A549 (cell line): ENCODE measurements around the gene TRIM41. TPM values are rescaled to one million over a fixed set of nuclear protein-coding genes. Genes with fewer than 3 reads are reported as not detected.

ENCODE experiments used
- ATAC-seq, 2 experiments: fragments of 200-7000 bp in 1 of 2; fragments of >200 bp in 1 of 2; cut with Nextera tagmentation in 1 of 2; cut with Tn5 transposase in 1 of 2; 3 replicates each; pipeline versions ENCODE4 v1.8.0 to v1.9.1; 2018 to 2020; ENCODE audit warnings: mild to moderate bottlenecking in 1 of 2, moderate library complexity in 1 of 2
- CTCF ChIA-PET: fragments of 300-600 bp; sonication (Branson Sonifier 250); formaldehyde crosslinking; extraction: SDS; loops from one replicate; lab custom pipeline; 2021; ENCODE audit warnings: antibody characterized with exemption, inconsistent platforms; lab: Yijun Ruan, JAX
- POLR2A ChIA-PET: fragments of 350-600 bp; formaldehyde crosslinking; extraction: SDS; loops from one replicate; lab custom pipeline; 2021; ENCODE audit warnings: antibody characterized with exemption, inconsistent platforms; lab: Yijun Ruan, JAX
- DNase-seq, 2 experiments: peaks; one replicate each; pipeline versions ENCODE4 v3.0.0 to v3.0.0-alpha.2; 2011 to 2016; ENCODE audit warnings: low read depth in 1 of 2, low spot score in 1 of 2
- FAIRE-seq: peaks from 2 replicates; lab custom pipeline; 2011; peaks lifted over from hg19 to GRCh38; lab: Jason Lieb, UNC
- H3K27ac ChIP-seq, 2 experiments: fragments of >200 bp; sonication (Bioruptor Twin); formaldehyde crosslinking; 3 replicates each; pipeline ENCODE4 v1.5.1; 2016 to 2017
- H3K4me1 ChIP-seq: fragments of >200 bp; sonication (Bioruptor Twin); formaldehyde crosslinking; 3 replicates; pipeline ENCODE4 v1.6.1; 2016
- H3K4me2 ChIP-seq: fragments of >200 bp; sonication (Bioruptor Twin); formaldehyde crosslinking; 3 replicates; pipeline ENCODE4 v1.6.1; 2016
- H3K4me3 ChIP-seq: fragments of >200 bp; sonication (Bioruptor Twin); formaldehyde crosslinking; 3 replicates; pipeline ENCODE4 v1.5.1; 2016
- H3K9me3 ChIP-seq: fragments of >200 bp; sonication (Bioruptor Twin); formaldehyde crosslinking; 3 replicates; pipeline ENCODE4 v1.6.1; 2016
- ATOH8 ChIP-seq: fragments of 250-450 bp; sonication (Bioruptor Pico); IDR thresholded peaks from 2 replicates; pipeline ENCODE4 v1.5.0; 2020; ENCODE audit warnings: low read depth, mild to moderate bottlenecking, moderate library complexity
- CEBPB ChIP-seq, 2 experiments: fragments of >200 bp in 1 of 2; sonication (Bioruptor Twin) in 1 of 2; formaldehyde crosslinking in 1 of 2; IDR thresholded peaks; 2 replicates each; pipeline ENCODE4 v1.6.1; 2012 to 2016
- CHD2 ChIP-seq: fragments of 150-350 bp; IDR thresholded peaks from 2 replicates; pipeline ENCODE4 v1.6.1; 2014; ENCODE audit warnings: low read length; ENCODE audit not compliant: partially characterized antibody
- E2F6 ChIP-seq: IDR thresholded peaks from 2 replicates; pipeline ENCODE4 v1.6.1; 2012; ENCODE audit warnings: low read depth, borderline replicate concordance
- EHMT2 ChIP-seq: fragments of 200-600 bp; sonication (generic); IDR thresholded peaks from 2 replicates; pipeline ENCODE4 v1.6.1; 2016; ENCODE audit warnings: antibody characterized with exemption, low read depth, mild to moderate bottlenecking, moderate library complexity
- EP300 ChIP-seq, 2 experiments: fragments of >200 bp; sonication (Bioruptor Twin); formaldehyde crosslinking; IDR thresholded peaks; 2 replicates in 1 of 2; 3 replicates in 1 of 2; pipeline ENCODE4 v1.6.1; 2016 to 2017
- ESRRA ChIP-seq: fragments of 150-350 bp; IDR thresholded peaks from 2 replicates; pipeline ENCODE4 v1.6.1; 2014; ENCODE audit warnings: mild to moderate bottlenecking, low read length, borderline replicate concordance
- HOXB13 ChIP-seq: fragments of 250-450 bp; sonication (Bioruptor Pico); IDR thresholded peaks from 2 replicates; pipeline ENCODE4 v1.5.0; 2020; ENCODE audit warnings: low read depth, mild to moderate bottlenecking, moderate library complexity
- KDM5A ChIP-seq: fragments of 200-600 bp; sonication (generic); IDR thresholded peaks from 2 replicates; pipeline ENCODE4 v1.6.1; 2016; ENCODE audit warnings: antibody characterized with exemption, mild to moderate bottlenecking
- MAFK ChIP-seq: fragments of 450-650 bp; IDR thresholded peaks from 2 replicates; pipeline ENCODE4 v1.6.1; 2014; ENCODE audit not compliant: partially characterized antibody
- MAZ ChIP-seq: fragments of 150-350 bp; IDR thresholded peaks from 2 replicates; pipeline ENCODE4 v1.6.1; 2014; ENCODE audit warnings: antibody characterized with exemption, low read depth, low read length, borderline replicate concordance
- NFE2L2 ChIP-seq: fragments of 150-350 bp; conservative IDR thresholded peaks from 2 replicates; pipeline ENCODE4 v1.6.1; 2014; ENCODE audit warnings: low read length
- NR3C1 ChIP-seq: fragments of >200 bp; sonication (Bioruptor Twin); formaldehyde crosslinking; IDR thresholded peaks from 3 replicates; pipeline ENCODE4 v1.6.1; 2017
- PHF8 ChIP-seq: fragments of 200-600 bp; sonication (generic); IDR thresholded peaks from 2 replicates; pipeline ENCODE4 v1.6.1; 2016; ENCODE audit warnings: low read depth, mild to moderate bottlenecking, antibody characterized with exemption, moderate library complexity, borderline replicate concordance
- POLR2AphosphoS2 ChIP-seq: conservative IDR thresholded peaks from 2 replicates; pipeline ENCODE4 v1.6.1; 2012; ENCODE audit warnings: low read length, improper control_type of control experiment, inconsistent platforms
- RAD21 ChIP-seq, 2 experiments: fragments of >200 bp in 1 of 2; sonication (Bioruptor Twin) in 1 of 2; formaldehyde crosslinking in 1 of 2; IDR thresholded peaks in 1 of 2; conservative IDR thresholded peaks in 1 of 2; 2 replicates in 1 of 2; 3 replicates in 1 of 2; pipeline ENCODE4 v1.6.1; 2012 to 2018; ENCODE audit warnings: inconsistent platforms in 1 of 2
- REST ChIP-seq: fragments of 200-600 bp; sonication (generic); IDR thresholded peaks from 2 replicates; pipeline ENCODE4 v1.6.1; 2016; ENCODE audit warnings: antibody characterized with exemption, mild to moderate bottlenecking, moderate library complexity
- SMC3 ChIP-seq: fragments of >200 bp; sonication (Bioruptor Twin); formaldehyde crosslinking; IDR thresholded peaks from 3 replicates; pipeline ENCODE4 v1.6.1; 2018; ENCODE audit warnings: inconsistent platforms
- TP53 ChIP-seq: fragments of 250-450 bp; sonication (Bioruptor Pico); IDR thresholded peaks from 2 replicates; pipeline ENCODE4 v1.5.0; 2021; ENCODE audit warnings: mild to moderate bottlenecking, moderate library complexity
- ZC3H11A ChIP-seq: fragments of 450-650 bp; IDR thresholded peaks from 2 replicates; pipeline ENCODE4 v1.6.1; 2014; ENCODE audit warnings: antibody characterized with exemption, mild to moderate bottlenecking
- ZNF302 ChIP-seq: fragments of 250-450 bp; sonication (Bioruptor Pico); IDR thresholded peaks from 2 replicates; pipeline ENCODE4 v1.9.0; 2021; ENCODE audit warnings: inconsistent platforms, mild to moderate bottlenecking, moderate library complexity
- WGBS: methylation state at CpG from one replicate; pipeline ENCODE4 v1.1.6; 2017; ENCODE audit errors: missing lambda C conversion rate; 5-methylcytosine and 5-hydroxymethylcytosine counted together
- polyA plus RNA-seq, 4 experiments: library from polyadenylated mRNA; depleted of rRNA in 3 of 4; stranded (reverse); fragments of >200 nt; fragmentation: RNase III in 1 of 4; extraction: RNeasy Plus Mini Kit Qiagen cat#74134 plus additional on column Dnase treatment in 1 of 4; gene quantifications; 2 replicates in 3 of 4; 3 replicates in 1 of 4; pipeline ENCODE4 v1.2.3, GENCODE V29; 2011 to 2017
- TF ChIP-seq, protein P1 (sequence below): fragments of >200 bp; sonication (Bioruptor Twin); formaldehyde crosslinking; IDR thresholded peaks from 2 replicates; pipeline ENCODE4 v1.6.1; 2016
- TF ChIP-seq, protein P2 (sequence below): IDR thresholded peaks from 2 replicates; pipeline ENCODE4 v1.6.1; 2012
- TF ChIP-seq, protein P3 (sequence below): IDR thresholded peaks from 2 replicates; pipeline ENCODE4 v1.6.1; 2012
- TF ChIP-seq, protein P4 (sequence below): fragments of 450-650 bp; IDR thresholded peaks from 2 replicates; pipeline ENCODE4 v1.6.1; 2014; ENCODE audit warnings: antibody characterized with exemption
- TF ChIP-seq, protein P5 (sequence below): fragments of 250-450 bp; sonication (Bioruptor Pico); IDR thresholded peaks from 2 replicates; pipeline ENCODE4 v1.5.0; 2021; ENCODE audit warnings: mild to moderate bottlenecking, moderate library complexity, borderline replicate concordance

Gene TRIM41
- polyA plus RNA-seq, 2 of the 4 experiments (the other 2 are of a cell fraction), result 22.7 to 32.5 TPM

DNA sequence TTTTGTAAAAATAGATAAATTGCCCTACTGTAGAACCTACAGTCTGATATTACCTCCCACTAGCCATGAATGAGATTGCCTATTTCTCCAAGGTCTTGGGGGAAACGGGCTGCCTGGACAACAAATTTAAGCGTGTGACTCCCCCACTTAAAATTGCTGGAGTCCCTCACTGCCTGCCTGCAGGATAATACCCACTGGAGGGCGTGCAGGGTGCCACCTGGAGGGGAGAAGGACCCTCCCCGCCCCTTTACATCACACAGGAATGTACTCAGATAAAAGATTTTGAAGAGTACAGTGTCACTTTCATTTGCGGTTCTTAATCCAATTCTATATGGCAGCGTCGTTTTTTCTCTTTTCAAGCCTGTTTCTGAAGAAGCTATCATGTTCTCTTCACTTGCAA lies 11.9 kb upstream of the TRIM41 start:
- FAIRE-seq, result no peak
- H3K27ac ChIP-seq, result no peak overlapping the region
- ATAC-seq, result no peak
- peaks cover 2% of the 10 kb centered on the region for H3K4me1 ChIP-seq
- ChIA-PET POLR2A (no interaction called here), CTCF (interaction anchor here (1.5 to 2.9 kb wide), 2 partner anchors 21 to 23 kb away, joined by 6 to 10 read pairs; no protein-coding TSS in a partner anchor)
- no peak for DNase-seq
- WGBS, result 75% methylated on average over 7 of the region's 7 CpGs
- H3K4me2 ChIP-seq, result no peak overlapping the region
- no peak overlapping the region for H3K4me3 ChIP-seq
- TF ChIP-seq EHMT2 (no peak), RAD21 (conservative IDR thresholded peaks at IDR 0.05 in 1 of 2, IDR thresholded peaks at IDR 0.05 in 1 of 2) (no peak), NR3C1 (no peak), SMC3 (no peak), REST (no peak), POLR2AphosphoS2 (no peak), ZC3H11A (no peak), CEBPB (IDR thresholded peaks at IDR 0.05) (no peak), EP300 (IDR thresholded peaks at IDR 0.05) (no peak), MAFK (no peak), KDM5A (no peak), CHD2 (no peak), E2F6 (no peak), ATOH8 (CRISPR knock-in tag) (no peak), ZNF302 (no peak), PHF8 (no peak), MAZ (no peak), TP53 (no peak)
- TF ChIP-seq, protein P1, sequence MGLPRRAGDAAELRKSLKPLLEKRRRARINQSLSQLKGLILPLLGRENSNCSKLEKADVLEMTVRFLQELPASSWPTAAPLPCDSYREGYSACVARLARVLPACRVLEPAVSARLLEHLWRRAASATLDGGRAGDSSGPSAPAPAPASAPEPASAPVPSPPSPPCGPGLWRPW, result no peak
- TF ChIP-seq, protein P2, sequence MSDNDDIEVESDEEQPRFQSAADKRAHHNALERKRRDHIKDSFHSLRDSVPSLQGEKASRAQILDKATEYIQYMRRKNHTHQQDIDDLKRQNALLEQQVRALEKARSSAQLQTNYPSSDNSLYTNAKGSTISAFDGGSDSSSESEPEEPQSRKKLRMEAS, result no peak
- H3K9me3 ChIP-seq, result no peaks in the 10 kb centered on the region

DNA sequence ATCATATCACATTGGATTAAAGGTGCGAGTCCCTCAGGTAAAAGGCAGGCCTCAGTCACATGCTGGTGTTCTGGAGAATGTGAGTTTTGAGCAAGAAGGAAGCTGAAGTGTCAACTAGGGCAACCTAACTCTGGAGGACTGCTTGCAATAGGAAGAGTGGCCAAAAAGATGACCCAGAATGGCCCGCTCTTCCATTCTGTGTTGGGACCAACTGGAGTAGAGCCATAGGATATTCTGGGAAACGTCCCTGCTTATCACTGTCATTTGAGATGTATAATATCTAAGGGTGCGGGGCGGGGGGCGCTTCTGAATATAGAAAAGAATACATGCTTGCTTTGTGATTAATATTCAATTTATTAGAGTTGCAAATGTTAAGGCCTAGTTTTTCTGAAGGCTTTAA lies 11.0 kb upstream of the TRIM41 start:
- CTCF ChIA-PET, result interaction anchor here (0.7 to 2.9 kb wide), 3 partner anchors 22 to 27 kb away, joined by 3 to 10 read pairs (median 6); no protein-coding TSS in a partner anchor
- H3K9me3 ChIP-seq, result no peaks in the 10 kb centered on the region
- no peak overlapping the region for H3K27ac ChIP-seq
- no peak overlapping the region for H3K4me2 ChIP-seq
- TF ChIP-seq HOXB13 (CRISPR knock-in tag) (no peak), ESRRA (no peak), PHF8 (no peak), NFE2L2 (no peak), ZC3H11A (no peak)
- TF ChIP-seq, protein P3, sequence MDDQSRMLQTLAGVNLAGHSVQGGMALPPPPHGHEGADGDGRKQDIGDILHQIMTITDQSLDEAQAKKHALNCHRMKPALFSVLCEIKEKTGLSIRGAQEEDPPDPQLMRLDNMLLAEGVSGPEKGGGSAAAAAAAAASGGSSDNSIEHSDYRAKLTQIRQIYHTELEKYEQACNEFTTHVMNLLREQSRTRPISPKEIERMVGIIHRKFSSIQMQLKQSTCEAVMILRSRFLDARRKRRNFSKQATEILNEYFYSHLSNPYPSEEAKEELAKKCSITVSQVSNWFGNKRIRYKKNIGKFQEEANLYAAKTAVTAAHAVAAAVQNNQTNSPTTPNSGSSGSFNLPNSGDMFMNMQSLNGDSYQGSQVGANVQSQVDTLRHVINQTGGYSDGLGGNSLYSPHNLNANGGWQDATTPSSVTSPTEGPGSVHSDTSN, result no peak
- TF ChIP-seq, protein P4, sequence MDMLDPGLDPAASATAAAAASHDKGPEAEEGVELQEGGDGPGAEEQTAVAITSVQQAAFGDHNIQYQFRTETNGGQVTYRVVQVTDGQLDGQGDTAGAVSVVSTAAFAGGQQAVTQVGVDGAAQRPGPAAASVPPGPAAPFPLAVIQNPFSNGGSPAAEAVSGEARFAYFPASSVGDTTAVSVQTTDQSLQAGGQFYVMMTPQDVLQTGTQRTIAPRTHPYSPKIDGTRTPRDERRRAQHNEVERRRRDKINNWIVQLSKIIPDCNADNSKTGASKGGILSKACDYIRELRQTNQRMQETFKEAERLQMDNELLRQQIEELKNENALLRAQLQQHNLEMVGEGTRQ, result no peak
- TF ChIP-seq, protein P1, result no peak
- TF ChIP-seq, protein P5, sequence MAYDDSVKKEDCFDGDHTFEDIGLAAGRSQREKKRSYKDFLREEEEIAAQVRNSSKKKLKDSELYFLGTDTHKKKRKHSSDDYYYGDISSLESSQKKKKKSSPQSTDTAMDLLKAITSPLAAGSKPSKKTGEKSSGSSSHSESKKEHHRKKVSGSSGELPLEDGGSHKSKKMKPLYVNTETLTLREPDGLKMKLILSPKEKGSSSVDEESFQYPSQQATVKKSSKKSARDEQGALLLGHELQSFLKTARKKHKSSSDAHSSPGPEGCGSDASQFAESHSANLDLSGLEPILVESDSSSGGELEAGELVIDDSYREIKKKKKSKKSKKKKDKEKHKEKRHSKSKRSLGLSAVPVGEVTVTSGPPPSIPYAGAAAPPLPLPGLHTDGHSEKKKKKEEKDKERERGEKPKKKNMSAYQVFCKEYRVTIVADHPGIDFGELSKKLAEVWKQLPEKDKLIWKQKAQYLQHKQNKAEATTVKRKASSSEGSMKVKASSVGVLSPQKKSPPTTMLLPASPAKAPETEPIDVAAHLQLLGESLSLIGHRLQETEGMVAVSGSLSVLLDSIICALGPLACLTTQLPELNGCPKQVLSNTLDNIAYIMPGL (CRISPR knock-in tag), result no peak
- H3K4me3 ChIP-seq, result no peak overlapping the region
- POLR2A ChIA-PET, result no interaction called here
- no peak for DNase-seq
- no peak for ATAC-seq
- no peak for FAIRE-seq
- WGBS, result 94% methylated on average over 6 of the region's 6 CpGs
- H3K4me1 ChIP-seq, result no peaks in the 10 kb centered on the region
